ENCODE measurements around the gene ALPK3.

Gene ALPK3

DNA sequence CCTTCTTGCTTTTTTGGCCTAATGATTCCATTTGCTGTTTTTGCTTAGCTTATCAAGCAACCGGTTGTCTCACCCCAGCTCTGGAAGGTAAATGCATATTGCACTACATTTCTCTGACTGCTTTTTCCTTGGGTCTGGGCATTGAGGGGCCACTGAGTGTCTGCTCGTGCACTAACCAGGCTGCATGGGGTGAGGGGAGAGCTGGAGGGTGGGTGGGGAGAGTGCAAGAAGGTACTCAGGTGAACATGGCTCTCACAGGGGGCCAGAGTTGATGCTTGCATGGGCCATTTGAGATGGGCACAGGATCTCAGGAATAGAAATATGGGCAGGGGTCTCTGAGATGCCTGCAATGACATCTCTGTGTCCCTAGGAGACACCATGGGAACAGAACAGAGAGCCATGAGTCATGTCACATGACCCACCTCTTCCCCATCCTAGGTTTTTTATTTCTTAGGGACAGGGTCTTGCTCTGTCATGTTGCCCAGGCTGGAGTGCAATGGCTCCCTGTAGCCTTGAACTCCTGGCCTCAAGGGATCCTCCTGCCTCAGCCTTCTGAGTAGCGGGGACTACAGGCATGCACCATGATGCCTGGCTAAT is 6.2 kb downstream of the ALPK3 start:
- no peak for DNase-seq (ENCODE audit: low read depth, low spot score)

- no peak for DNase-seq (ENCODE audit: low read depth, low spot score)
These were observed 7.3 kb downstream of the ALPK3 start for GRCh38 chr15:84824260-84825007.

GRCh38 chr15:84826369-84826823 is 9.2 kb downstream of the ALPK3 start:
- DNase-seq (ENCODE audit: low read depth, low spot score), result no peak

GRCh38 chr15:84827246-84827645 is 10.1 kb downstream of the ALPK3 start:
- no peak for DNase-seq (ENCODE audit: low read depth, low spot score)

- DNase-seq (ENCODE audit: low read depth, low spot score), result no peak
These were observed 11.1 kb downstream of the ALPK3 start for GRCh38 chr15:84828086-84828908.

DNA sequence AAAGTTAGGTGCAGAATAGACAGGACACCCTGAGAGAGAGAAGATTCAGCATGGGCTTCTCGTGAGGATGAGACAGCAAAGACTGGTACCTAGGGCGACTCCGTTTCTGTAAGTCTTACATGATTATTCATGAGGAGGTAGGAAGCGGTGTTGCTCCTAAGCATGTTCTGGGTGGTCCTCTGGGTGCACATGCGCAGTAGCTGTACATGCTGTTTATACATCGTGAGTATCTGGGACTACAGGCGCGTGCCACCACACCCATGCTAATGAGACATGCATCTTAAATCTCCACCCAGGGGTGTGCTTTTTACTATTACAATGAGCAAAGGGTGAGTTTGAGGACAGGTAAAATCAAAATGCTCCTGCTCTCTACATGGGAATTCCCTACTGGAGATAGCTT is 12.3 kb downstream of the ALPK3 start:
- DNase-seq (ENCODE audit: low read depth, low spot score), result no peak

GRCh38 chr15:84830036-84830435 is 12.9 kb downstream of the ALPK3 start:
- no peak for DNase-seq (ENCODE audit: low read depth, low spot score)

GRCh38 chr15:84831028-84831427 is 13.9 kb downstream of the ALPK3 start:
- no peak for DNase-seq (ENCODE audit: low read depth, low spot score)

DNA sequence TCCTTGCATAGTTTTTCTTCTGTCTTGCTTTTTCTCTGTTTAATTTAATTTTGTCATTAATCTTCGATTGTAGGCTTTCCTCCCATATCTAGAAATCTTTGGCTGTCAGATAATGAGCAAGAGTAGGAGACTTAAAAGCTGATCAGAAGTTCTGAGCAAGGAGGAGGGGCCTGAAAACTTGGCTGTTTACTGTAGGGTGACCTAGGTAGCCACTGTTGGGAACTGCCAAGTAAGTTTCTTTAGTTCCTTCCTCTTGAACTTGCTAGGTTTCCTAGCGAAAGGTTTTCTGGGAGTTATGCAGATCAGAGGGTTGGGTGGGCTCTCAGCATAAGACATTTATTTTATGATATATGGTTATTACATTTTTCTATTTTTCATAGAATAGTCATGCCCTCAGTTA is 14.5 kb downstream of the ALPK3 start:
- no peak for DNase-seq (ENCODE audit: low read depth, low spot score)

DNA sequence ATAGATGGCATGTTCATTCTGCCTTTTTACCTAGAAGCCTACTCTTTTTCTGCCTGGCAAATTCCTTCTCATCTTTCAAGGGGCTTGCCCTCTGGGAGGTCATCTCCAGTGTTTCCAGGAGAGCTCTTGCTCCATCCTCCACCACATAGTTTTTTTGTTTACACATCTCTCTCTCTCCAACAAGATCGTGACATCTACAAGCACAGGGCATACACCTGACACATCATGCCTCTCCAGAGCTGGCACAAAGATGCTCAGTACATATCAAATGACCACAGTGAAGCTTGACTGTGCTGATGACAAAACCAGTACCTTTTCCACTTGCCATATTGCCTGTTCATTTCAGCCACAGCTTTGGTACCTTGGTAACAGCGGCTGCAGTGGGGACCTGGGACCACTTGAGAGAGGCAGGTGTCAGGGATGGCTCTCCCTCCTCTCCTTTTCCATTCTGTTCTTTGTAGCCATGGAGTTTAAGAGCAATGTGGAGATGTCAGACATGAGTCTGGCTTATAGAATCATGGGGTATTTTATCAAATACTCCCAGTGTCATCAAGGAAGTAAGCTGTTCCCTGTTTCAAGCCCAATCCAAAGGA is 15.4 kb downstream of the ALPK3 start:
- DNase-seq (ENCODE audit: low read depth, low spot score), result no peak

- no peak for DNase-seq (ENCODE audit: low read depth, low spot score)
These were observed 16.5 kb downstream of the ALPK3 start for GRCh38 chr15:84833447-84834228.

DNA sequence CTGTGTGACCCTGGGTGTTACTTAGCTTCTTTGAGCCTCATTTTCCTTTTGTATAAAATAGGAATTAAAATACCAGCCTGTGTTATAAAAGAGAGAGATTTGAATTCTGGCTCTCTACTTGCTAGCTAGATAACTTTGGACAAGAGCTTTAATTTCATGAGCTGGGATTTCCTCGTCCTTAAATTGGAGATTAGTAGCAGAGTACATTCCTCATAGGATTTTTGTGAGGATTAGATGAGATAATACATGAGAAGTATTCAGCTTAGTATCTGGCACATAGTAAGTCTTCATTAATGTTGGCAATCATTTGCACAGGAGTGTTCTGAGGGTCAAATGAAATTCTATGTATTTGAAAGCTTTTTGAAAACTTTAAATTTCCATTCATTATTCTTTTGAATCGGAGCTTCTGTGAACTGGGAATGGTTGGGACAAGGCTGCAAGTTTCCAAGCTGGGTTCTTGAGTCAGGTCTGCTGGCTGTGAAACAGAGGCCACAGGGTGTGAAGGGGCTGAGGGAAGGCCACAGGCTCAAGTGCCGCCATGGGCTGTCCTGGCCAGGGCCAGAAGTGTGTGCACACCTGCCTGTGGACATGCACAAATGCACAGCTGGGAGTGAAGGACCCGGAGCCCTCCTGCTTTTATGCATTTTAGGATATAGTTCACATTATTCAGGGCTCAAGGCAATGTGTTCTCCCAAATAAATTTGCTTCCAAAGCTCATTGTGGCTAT is 17.2 kb downstream of the ALPK3 start:
- no peak for DNase-seq (ENCODE audit: low read depth, low spot score)

GRCh38 chr15:84834969-84835368 is 17.8 kb downstream of the ALPK3 start:
- DNase-seq (ENCODE audit: low read depth, low spot score), result no peak

DNA sequence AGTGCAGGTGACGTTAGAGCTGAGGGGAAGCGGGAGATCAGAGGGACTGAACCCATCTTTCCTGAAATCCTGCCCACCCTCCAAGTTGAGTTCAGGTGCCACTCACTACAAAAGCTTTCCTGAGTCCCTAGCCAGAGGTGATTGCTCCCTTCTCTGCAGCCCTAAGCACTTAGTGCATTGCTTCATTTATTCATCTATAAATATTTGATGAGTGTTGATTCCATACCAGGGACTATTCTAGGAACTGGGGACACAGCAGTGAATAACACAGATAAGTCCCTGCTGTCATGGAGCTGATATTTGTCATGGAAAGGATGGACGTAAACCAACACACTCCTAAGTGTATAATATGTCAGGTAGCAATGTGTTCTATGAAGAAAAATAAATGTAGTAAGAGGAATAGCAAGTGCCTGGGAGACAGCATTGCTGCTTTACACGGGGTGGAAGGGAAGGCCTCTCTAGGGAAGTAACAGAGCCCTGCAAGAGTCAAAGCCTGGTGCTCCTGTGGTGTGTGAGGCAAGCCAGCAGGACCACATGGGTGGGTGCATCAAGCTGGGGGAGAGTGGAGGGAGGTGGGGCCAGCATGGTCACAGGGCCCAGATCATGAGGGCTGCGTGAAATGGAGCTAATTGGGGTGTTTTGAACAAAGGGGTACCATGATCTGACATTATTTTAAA is 18.6 kb downstream of the ALPK3 start:
- no peak for DNase-seq (ENCODE audit: low read depth, low spot score)

GRCh38 chr15:84836844-84837243 is 19.7 kb downstream of the ALPK3 start:
- no peak for DNase-seq (ENCODE audit: low read depth, low spot score)

- DNase-seq (ENCODE audit: low read depth, low spot score), result no peak
These were observed 22.6 kb downstream of the ALPK3 start for GRCh38 chr15:84839714-84840113.

DNA sequence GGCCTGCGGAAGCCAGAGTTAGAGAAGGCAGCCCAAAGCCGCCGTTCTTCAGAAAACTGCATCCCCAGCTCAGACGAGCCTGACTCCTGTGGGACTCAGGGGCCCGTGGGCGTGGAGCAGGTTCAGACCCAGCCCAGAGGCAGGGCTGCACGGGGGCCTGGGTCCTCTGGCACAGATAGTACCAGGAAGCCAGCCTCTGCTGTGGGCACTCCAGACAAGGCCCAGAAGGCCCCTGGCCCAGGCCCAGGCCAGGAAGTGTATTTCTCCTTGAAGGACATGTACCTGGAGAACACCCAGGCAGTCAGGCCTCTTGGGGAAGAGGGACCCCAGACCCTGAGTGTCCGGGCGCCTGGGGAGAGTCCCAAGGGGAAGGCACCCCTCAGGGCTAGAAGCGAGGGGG is 23.1 kb downstream of the ALPK3 start:
- DNase-seq (ENCODE audit: low read depth, low spot score), result no peak

- DNase-seq (ENCODE audit: low read depth, low spot score), result no peak
These were observed 23.7 kb downstream of the ALPK3 start for GRCh38 chr15:84840741-84841429.

DNA sequence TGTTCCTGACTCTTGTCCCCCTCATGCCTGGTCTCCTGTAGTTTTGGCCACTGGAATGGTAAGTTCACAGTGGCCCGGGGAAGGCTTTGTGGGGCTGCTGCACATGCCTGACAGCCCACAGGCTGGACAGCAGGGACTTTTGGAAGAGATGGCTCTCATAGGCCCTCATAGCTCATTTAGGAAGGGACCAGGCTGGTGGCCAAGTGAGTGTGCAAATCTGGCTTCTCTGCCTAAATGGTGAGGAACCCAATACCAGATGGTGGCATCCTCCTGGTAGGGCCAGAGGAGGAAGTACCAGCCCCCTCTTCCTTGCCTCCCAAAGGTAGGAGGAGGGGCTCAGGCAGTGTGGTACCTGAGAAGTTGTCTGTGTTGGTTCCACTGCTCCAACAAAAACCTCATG is 25.6 kb downstream of the ALPK3 start:
- DNase-seq (ENCODE audit: low read depth, low spot score), result no peak

DNA sequence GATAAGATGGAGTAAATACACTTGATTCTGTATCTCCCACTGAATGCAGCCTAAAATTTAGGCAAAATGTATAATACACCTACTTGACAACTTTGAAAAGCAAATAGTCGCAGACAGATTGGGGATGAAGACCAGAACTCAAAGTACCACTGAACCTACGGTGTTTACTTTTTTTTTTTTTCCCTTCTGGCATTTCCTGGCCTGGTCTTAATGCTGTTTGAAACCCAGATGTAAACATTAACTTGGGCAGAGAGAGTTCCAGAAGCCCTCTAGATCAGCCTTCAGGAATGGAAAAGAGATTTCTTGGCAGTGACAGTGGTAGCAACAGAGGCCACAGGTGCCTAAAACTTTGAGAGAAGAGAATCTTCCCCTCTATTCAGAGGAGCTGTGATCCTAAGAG is 27.8 kb downstream of the ALPK3 start:
- DNase-seq (ENCODE audit: low read depth, low spot score), result no peak

Data from iPS DF 19.7 (cell line).